SK-N-SH (cell line): ENCODE measurements around the gene LRP1. TPM values are rescaled to one million over a fixed set of nuclear protein-coding genes. Genes with fewer than 3 reads are reported as not detected.
A peak's percentile ranks its signal among the peaks of the same experiment; 100 is the strongest.

Source experiments
- CTCF ChIA-PET: fragments of 300-600, 350-600 bp; formaldehyde crosslinking; extraction: SDS; loops from one replicate; lab custom pipeline; 2021; lab: Yijun Ruan, JAX
- POLR2A ChIA-PET: fragments of 350-600 bp; sonication (Branson Sonifier 250); formaldehyde crosslinking; extraction: SDS; loops from one replicate; lab custom pipeline; 2020; ENCODE audit warnings: antibody characterized with exemption, inconsistent platforms; lab: Yijun Ruan, JAX
- DNase-seq: peaks from one replicate; pipeline ENCODE4 v3.0.0; 2012
- H2AFZ ChIP-seq: fragments of 200-600 bp; sonication (generic); 2 replicates; pipeline ENCODE4 v1.8.1; 2016; ENCODE audit warnings: antibody characterized with exemption, mild to moderate bottlenecking, low read depth
- H3F3A ChIP-seq: fragments of 200-600 bp; sonication (generic); replicated peaks from 2 replicates; pipeline ENCODE3; 2016; ENCODE audit warnings: antibody characterized with exemption, mild to moderate bottlenecking; ENCODE audit not compliant: insufficient read depth
- H3K27ac ChIP-seq, 2 experiments: fragments of 200-500 bp in 1 of 2; fragments of 200-600 bp in 1 of 2; sonication (Bioruptor generic) in 1 of 2; sonication (generic), shearing (Covaris generic) in 1 of 2; 2 replicates each; pipeline versions ENCODE4 v1.5.1 to v1.6.1; 2014 to 2016; ENCODE audit warnings: low read depth in 2 of 2, inconsistent platforms in 1 of 2, low read length in 1 of 2, mild to moderate bottlenecking in 1 of 2, mixed read lengths in 1 of 2
- H3K27me3 ChIP-seq: fragments of 200-600 bp; sonication (generic), shearing (Covaris generic); 2 replicates; pipeline ENCODE4 v1.6.1; 2016; ENCODE audit warnings: mixed run types; ENCODE audit not compliant: insufficient read depth
- H3K36me3 ChIP-seq, 2 experiments: fragments of 200-500 bp in 1 of 2; fragments of 200-600 bp in 1 of 2; sonication (Bioruptor generic) in 1 of 2; sonication (generic) in 1 of 2; replicated peaks in 1 of 2; 2 replicates each; pipeline versions ENCODE3 to v1.5.1; 2014 to 2016; ENCODE audit warnings: low read length in 1 of 2, mild to moderate bottlenecking in 1 of 2; ENCODE audit not compliant: insufficient read depth in 2 of 2, control insufficient read depth in 1 of 2
- H3K4me1 ChIP-seq, 2 experiments: fragments of 200-500 bp in 1 of 2; fragments of 200-600 bp in 1 of 2; sonication (Bioruptor generic) in 1 of 2; sonication (generic), shearing (Covaris generic) in 1 of 2; 2 replicates each; pipeline versions ENCODE4 v1.5.1 to v1.6.1; 2014 to 2016; ENCODE audit warnings: low read depth in 1 of 2, low read length in 1 of 2, mixed run types in 1 of 2; ENCODE audit not compliant: insufficient read depth in 2 of 2, control insufficient read depth in 1 of 2
- H3K4me2 ChIP-seq: fragments of 200-600 bp; sonication (generic), shearing (Covaris generic); 2 replicates; pipeline ENCODE4 v1.6.1; 2017; ENCODE audit warnings: mixed run types
- H3K4me3 ChIP-seq, 2 experiments: fragments of 200-500 bp in 1 of 2; fragments of 200-600 bp in 1 of 2; sonication (Bioruptor generic) in 1 of 2; sonication (generic), shearing (Covaris generic) in 1 of 2; 2 replicates each; pipeline versions ENCODE4 v1.5.1 to v1.8.1; 2014 to 2016; ENCODE audit warnings: low read depth in 2 of 2, inconsistent platforms in 1 of 2, low read length in 1 of 2, mild to moderate bottlenecking in 1 of 2, mixed read lengths in 1 of 2, moderate library complexity in 1 of 2
- H3K79me2 ChIP-seq: fragments of 200-600 bp; sonication (generic); 2 replicates; pipeline ENCODE4 v1.8.1; 2017; ENCODE audit warnings: mild to moderate bottlenecking; ENCODE audit not compliant: insufficient read depth
- H3K9ac ChIP-seq: fragments of 200-600 bp; sonication (generic); 2 replicates; pipeline ENCODE4 v1.6.1; 2017; ENCODE audit warnings: mixed run types
- H3K9me2 ChIP-seq: fragments of 200-600 bp; sonication (generic); 2 replicates; pipeline ENCODE4 v1.6.1; 2017; ENCODE audit warnings: mixed run types
- H3K9me3 ChIP-seq: fragments of 200-600 bp; sonication (generic); 2 replicates; pipeline ENCODE4 v1.6.1; 2017; ENCODE audit warnings: mixed run types, mild to moderate bottlenecking, moderate library complexity
- H4K20me1 ChIP-seq: fragments of 200-600 bp; sonication (generic); 2 replicates; pipeline ENCODE4 v1.6.1; 2017; ENCODE audit warnings: mild to moderate bottlenecking, mixed run types; ENCODE audit not compliant: insufficient read depth
- CHD2 ChIP-seq: fragments of 150-350 bp; IDR thresholded peaks from 2 replicates; pipeline ENCODE4 v1.6.1; 2018; ENCODE audit warnings: low read length; ENCODE audit not compliant: partially characterized antibody
- CTCF ChIP-seq: fragments of 200-600 bp; sonication (generic); IDR thresholded peaks from 2 replicates; pipeline ENCODE4 v1.6.1; 2017; ENCODE audit warnings: antibody characterized with exemption, mild to moderate bottlenecking, moderate library complexity
- ELF1 ChIP-seq: IDR thresholded peaks from 2 replicates; pipeline ENCODE4 v1.4.0; 2012
- EP300 ChIP-seq, 2 experiments: IDR thresholded peaks; 2 replicates each; pipeline versions ENCODE4 v1.4.0 to v1.6.1; 2012; ENCODE audit warnings: borderline replicate concordance in 1 of 2, low read depth in 1 of 2, low read length in 1 of 2
- EZH2phosphoT487 ChIP-seq: fragments of 200-600 bp; sonication (generic); IDR thresholded peaks from 2 replicates; pipeline ENCODE4 v1.6.1; 2017; ENCODE audit warnings: low read depth, mixed run types, mild to moderate bottlenecking, antibody characterized with exemption, moderate library complexity, borderline replicate concordance
- GABPA ChIP-seq: IDR thresholded peaks from 2 replicates; pipeline ENCODE4 v1.4.0; 2012; ENCODE audit warnings: low read depth, mild to moderate bottlenecking
- GATA2 ChIP-seq: sonication (generic); formaldehyde crosslinking; IDR thresholded peaks from 2 replicates; pipeline ENCODE4 v1.5.0; 2020; ENCODE audit warnings: mild to moderate bottlenecking, missing genetic modification reagents
- MAX ChIP-seq: IDR thresholded peaks from 2 replicates; pipeline ENCODE4 v1.4.0; 2012; ENCODE audit warnings: low read depth
- MEF2A ChIP-seq: IDR thresholded peaks from 2 replicates; pipeline ENCODE4 v1.4.0; 2012; ENCODE audit warnings: low read depth, borderline replicate concordance
- MXI1 ChIP-seq: IDR thresholded peaks from 2 replicates; pipeline ENCODE4 v1.6.1; 2012; ENCODE audit warnings: mild to moderate bottlenecking, low read depth, low read length, improper control_type of control experiment
- NFIC ChIP-seq: IDR thresholded peaks from 2 replicates; pipeline ENCODE4 v1.4.0; 2012; ENCODE audit warnings: borderline replicate concordance
- NRF1 ChIP-seq: IDR thresholded peaks from 2 replicates; pipeline ENCODE4 v1.6.1; 2012; ENCODE audit warnings: low read depth, mild to moderate bottlenecking, low read length
- PBX3 ChIP-seq: IDR thresholded peaks from 2 replicates; pipeline ENCODE4; 2012
- RAD21 ChIP-seq: IDR thresholded peaks from 2 replicates; pipeline ENCODE4 v1.6.1; 2012; ENCODE audit warnings: mild to moderate bottlenecking, low read length
- RCOR1 ChIP-seq: fragments of 150-350 bp; IDR thresholded peaks from 2 replicates; pipeline ENCODE4 v1.6.1; 2017; ENCODE audit warnings: antibody characterized with exemption, low read length
- SMC3 ChIP-seq: IDR thresholded peaks from 2 replicates; pipeline ENCODE4 v1.6.1; 2012; ENCODE audit warnings: low read depth, low read length, improper control_type of control experiment
- TEAD4 ChIP-seq: IDR thresholded peaks from 2 replicates; pipeline ENCODE4 v1.4.0; 2012; ENCODE audit warnings: mild to moderate bottlenecking, borderline replicate concordance; ENCODE audit not compliant: insufficient read depth
- USF1 ChIP-seq: IDR thresholded peaks from 2 replicates; pipeline ENCODE4 v1.4.0; 2012; ENCODE audit warnings: low read depth, borderline replicate concordance
- YY1 ChIP-seq: IDR thresholded peaks from 2 replicates; pipeline ENCODE4 v1.4.0; 2012; ENCODE audit warnings: low read depth, mild to moderate bottlenecking
- WGBS: methylation state at CpG from one replicate; pipeline ENCODE4 v1.1.6; 2017; ENCODE audit warnings: low lambda C conversion rate; 5-methylcytosine and 5-hydroxymethylcytosine counted together
- polyA plus RNA-seq, 3 experiments: library from polyadenylated mRNA; depleted of rRNA; stranded (reverse); fragments of >200 nt; gene quantifications; 2 replicates each; pipeline ENCODE4 v1.2.3, GENCODE V29; 2012
- TF ChIP-seq, protein P1 (sequence below): IDR thresholded peaks from 2 replicates; pipeline ENCODE4 v1.4.0; 2012; ENCODE audit warnings: low read depth, borderline replicate concordance

Gene LRP1
- polyA plus RNA-seq, 1 of the 3 experiments (the other 2 are of a cell fraction) = 55.0 TPM

DNA sequence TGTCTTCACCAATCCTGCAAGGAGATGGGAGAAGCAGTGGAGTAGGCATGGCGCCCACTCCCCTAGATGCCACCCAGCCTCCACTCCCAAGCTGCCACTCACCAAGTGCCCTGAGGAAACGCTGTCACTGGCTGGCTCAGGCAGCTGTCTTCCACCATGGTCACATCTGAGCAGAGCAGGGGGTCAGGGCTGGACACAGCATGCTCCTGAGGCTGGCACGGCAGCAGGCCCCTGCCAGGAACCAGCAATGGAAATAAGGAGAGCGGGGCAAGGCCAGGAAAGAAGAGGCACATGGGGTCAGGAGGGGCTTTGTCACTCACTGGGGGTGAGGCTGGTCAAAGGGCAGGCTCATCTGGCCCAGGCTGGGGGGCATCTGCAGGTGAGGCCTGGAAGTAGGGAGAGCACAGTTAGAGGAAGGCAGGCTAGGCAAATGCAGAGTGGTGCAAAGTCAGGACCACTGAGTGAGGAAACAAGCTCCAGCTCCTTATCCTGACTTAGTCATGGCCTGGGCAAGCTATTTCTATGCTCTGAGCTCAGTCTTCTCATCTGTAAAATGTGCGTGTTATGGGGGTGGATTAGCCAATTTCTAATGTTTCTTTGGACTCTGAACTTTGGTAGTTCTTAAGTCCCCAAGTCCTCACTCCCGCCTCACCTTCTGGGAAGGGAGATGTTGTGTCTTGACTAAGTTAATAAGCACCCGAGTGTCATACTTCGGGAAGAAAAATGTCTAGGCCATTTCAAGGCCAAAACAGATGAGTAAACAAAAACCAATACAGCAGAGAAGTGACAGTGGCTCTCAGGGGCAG is 31.3 kb upstream of the LRP1 start:
- H3K4me2 ChIP-seq = no peak overlapping the region
- peaks cover 18% of the 10 kb centered on the region for H4K20me1 ChIP-seq
- no peaks in the 10 kb centered on the region for H3K9me3 ChIP-seq
- peaks cover 10% of the 10 kb centered on the region for H3K79me2 ChIP-seq
- H3K27me3 ChIP-seq = no peaks in the 10 kb centered on the region
- H3K9me2 ChIP-seq = no peaks in the 10 kb centered on the region
- TF ChIP-seq EP300 (IDR thresholded peaks at IDR 0.05; ENCODE audit: borderline replicate concordance in 1 of 2, low read depth in 1 of 2, low read length in 1 of 2) (no peak), MXI1 (no peak), USF1 (no peak), CHD2 (no peak), TEAD4 (no peak), GATA2 (no peak)
- H3K27ac ChIP-seq = no peak overlapping the region; a peak in 1 of 4 replicates
- H3K36me3 ChIP-seq = peaks cover 18 to 34% of the 10 kb centered on the region in 2 experiments
- peaks cover 0 to 12% of the 10 kb centered on the region in 2 experiments; a peak in 1 of 4 replicates for H3K4me1 ChIP-seq
- no peak overlapping the region for H3K4me3 ChIP-seq
- POLR2A ChIA-PET = no interaction called here
- no peak overlapping the region for H3K9ac ChIP-seq
- CTCF ChIA-PET = interaction anchor here (0.9 to 23.2 kb wide), 8 partner anchors 15 to 88 kb away, joined by 3 to 339 read pairs (median 8); partner anchors contain the start of genes NEMP1 and STAT6
- DNase-seq = peak; percentile 34
- H2AFZ ChIP-seq = no peak overlapping the region
- 82% methylated on average over 7 of the region's 8 CpGs for WGBS
- H3F3A ChIP-seq = peaks cover 5% of the 10 kb centered on the region

- TF ChIP-seq SMC3 (no peak), TEAD4 (no peak), EP300 (IDR thresholded peaks at IDR 0.05; ENCODE audit: borderline replicate concordance in 1 of 2, low read depth in 1 of 2, low read length in 1 of 2) (no peak), CTCF (no peak), YY1 (no peak), RAD21 (no peak), NFIC (no peak), RCOR1 (no peak), EZH2phosphoT487 (no peak), GATA2 (no peak), MAX (no peak), PBX3 (no peak), USF1 (no peak), MEF2A (no peak), GABPA (no peak), ELF1 (no peak), NRF1 (no peak)
- TF ChIP-seq, protein P1, sequence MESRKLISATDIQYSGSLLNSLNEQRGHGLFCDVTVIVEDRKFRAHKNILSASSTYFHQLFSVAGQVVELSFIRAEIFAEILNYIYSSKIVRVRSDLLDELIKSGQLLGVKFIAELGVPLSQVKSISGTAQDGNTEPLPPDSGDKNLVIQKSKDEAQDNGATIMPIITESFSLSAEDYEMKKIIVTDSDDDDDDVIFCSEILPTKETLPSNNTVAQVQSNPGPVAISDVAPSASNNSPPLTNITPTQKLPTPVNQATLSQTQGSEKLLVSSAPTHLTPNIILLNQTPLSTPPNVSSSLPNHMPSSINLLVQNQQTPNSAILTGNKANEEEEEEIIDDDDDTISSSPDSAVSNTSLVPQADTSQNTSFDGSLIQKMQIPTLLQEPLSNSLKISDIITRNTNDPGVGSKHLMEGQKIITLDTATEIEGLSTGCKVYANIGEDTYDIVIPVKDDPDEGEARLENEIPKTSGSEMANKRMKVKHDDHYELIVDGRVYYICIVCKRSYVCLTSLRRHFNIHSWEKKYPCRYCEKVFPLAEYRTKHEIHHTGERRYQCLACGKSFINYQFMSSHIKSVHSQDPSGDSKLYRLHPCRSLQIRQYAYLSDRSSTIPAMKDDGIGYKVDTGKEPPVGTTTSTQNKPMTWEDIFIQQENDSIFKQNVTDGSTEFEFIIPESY = no peak
- Histone ChIP-seq H4K20me1 (peaks cover 13% of the 10 kb centered on the region), H3K36me3 (peaks cover 12 to 30% of the 10 kb centered on the region in 2 experiments), H3F3A (peaks cover 2% of the 10 kb centered on the region), H3K27me3 (no peaks in the 10 kb centered on the region), H3K4me2 (no peak overlapping the region), H3K27ac (no peak overlapping the region), H3K9ac (no peak overlapping the region), H3K9me3 (no peaks in the 10 kb centered on the region), H3K79me2 (peaks cover 5% of the 10 kb centered on the region), H3K4me3 (no peak overlapping the region), H2AFZ (no peak overlapping the region), H3K4me1 (peaks cover 0 to 12% of the 10 kb centered on the region in 2 experiments; a peak in 1 of 4 replicates), H3K9me2 (no peaks in the 10 kb centered on the region)
- DNase-seq = no peak
- WGBS = 85% methylated on average over 8 of the region's 8 CpGs
- CTCF ChIA-PET = interaction anchor here (0.7 to 23.2 kb wide), 9 partner anchors 14 to 91 kb away, joined by 3 to 339 read pairs (median 5); partner anchors contain the start of genes NEMP1, STAT6 and ZBTB39
- POLR2A ChIA-PET = no interaction called here
These were observed 30.8 kb upstream of the LRP1 start for GRCh38 chr12:57097554-57097835.
